Lower leg skin (tissue), 3 donors: ENCODE results near the gene C1orf21.

ENCODE experiments used
- POLR2A ChIP-seq, 2 donors: fragments of 450-650 bp; IDR thresholded peaks; one replicate each; pipeline ENCODE4 v1.6.1; 2016 to 2017; ENCODE audit warnings: antibody characterized with exemption in 2 of 2, mild to moderate bottlenecking in 1 of 2, moderate library complexity in 1 of 2
- TF ChIP-seq, protein P1 (sequence below), 3 donors: fragments of 450-650 bp; IDR thresholded peaks; one replicate each; pipeline ENCODE4 v1.5.1; 2016; ENCODE audit warnings: antibody characterized with exemption in 3 of 3, mild to moderate bottlenecking in 3 of 3, moderate library complexity in 2 of 3

DNA sequence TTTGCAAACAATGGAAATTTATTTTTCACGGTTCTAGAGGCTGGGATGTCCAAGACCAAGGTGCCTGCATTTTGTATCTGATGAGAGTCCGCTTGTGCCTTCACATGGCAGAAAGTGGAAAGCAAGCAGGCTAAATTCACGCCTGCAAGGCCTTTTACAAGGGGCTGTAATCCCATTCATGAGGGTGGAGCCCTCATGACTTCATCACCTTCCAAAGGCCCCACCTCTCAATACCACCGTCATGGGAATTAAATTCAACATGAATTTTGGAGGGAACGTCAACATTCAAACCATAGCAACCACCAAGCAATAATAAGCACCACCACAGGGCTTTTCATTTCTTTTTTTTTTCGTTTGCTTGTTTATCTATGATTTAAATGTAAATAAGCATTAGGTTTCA is 115.3 kb downstream of the C1orf21 start:
- TF ChIP-seq POLR2A (IDR thresholded peaks at IDR 0.05) = no peak
- TF ChIP-seq, protein P1, sequence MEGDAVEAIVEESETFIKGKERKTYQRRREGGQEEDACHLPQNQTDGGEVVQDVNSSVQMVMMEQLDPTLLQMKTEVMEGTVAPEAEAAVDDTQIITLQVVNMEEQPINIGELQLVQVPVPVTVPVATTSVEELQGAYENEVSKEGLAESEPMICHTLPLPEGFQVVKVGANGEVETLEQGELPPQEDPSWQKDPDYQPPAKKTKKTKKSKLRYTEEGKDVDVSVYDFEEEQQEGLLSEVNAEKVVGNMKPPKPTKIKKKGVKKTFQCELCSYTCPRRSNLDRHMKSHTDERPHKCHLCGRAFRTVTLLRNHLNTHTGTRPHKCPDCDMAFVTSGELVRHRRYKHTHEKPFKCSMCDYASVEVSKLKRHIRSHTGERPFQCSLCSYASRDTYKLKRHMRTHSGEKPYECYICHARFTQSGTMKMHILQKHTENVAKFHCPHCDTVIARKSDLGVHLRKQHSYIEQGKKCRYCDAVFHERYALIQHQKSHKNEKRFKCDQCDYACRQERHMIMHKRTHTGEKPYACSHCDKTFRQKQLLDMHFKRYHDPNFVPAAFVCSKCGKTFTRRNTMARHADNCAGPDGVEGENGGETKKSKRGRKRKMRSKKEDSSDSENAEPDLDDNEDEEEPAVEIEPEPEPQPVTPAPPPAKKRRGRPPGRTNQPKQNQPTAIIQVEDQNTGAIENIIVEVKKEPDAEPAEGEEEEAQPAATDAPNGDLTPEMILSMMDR (IDR thresholded peaks at IDR 0.05) = no peak
